Fibroblast of skin of left quadriceps (primary cell): Measurements from ENCODE around the gene CADPS2.

Experiments
- DNase-seq, 2 experiments: peaks; one replicate each; pipeline ENCODE4 v3.0.0-alpha.2; 2013; ENCODE audit warnings: low read depth in 2 of 2

CADPS2 gene

GRCh38 chr7:122528879-122529481 lies 357.3 kb downstream of the CADPS2 start:
- DNase-seq: peak; percentile 3 to 13

- no peak for DNase-seq
Observed at GRCh38 chr7:122525355-122525754, 360.9 kb downstream of the CADPS2 start.

- no peak for DNase-seq
Observed at GRCh38 chr7:122521767-122522166, 364.5 kb downstream of the CADPS2 start.

- no peak for DNase-seq
Observed at GRCh38 chr7:122520971-122521555, 365.2 kb downstream of the CADPS2 start.

GRCh38 chr7:122518488-122518887 lies 367.8 kb downstream of the CADPS2 start:
- DNase-seq: no peak

- DNase-seq: no peak
Observed at GRCh38 chr7:122517576-122517975, 368.7 kb downstream of the CADPS2 start.

GRCh38 chr7:122515404-122515803 lies 370.9 kb downstream of the CADPS2 start:
- no peak for DNase-seq

- DNase-seq: no peak
Observed at GRCh38 chr7:122511268-122511667, 375.0 kb downstream of the CADPS2 start.

- DNase-seq: no peak
Observed at GRCh38 chr7:122507591-122507990, 378.7 kb downstream of the CADPS2 start.

GRCh38 chr7:122492007-122492406 lies 394.3 kb downstream of the CADPS2 start:
- DNase-seq: no peak

- DNase-seq: no peak
Observed at GRCh38 chr7:122488241-122488640, 398.0 kb downstream of the CADPS2 start.

GRCh38 chr7:122487131-122487530 lies 399.1 kb downstream of the CADPS2 start:
- no peak for DNase-seq

GRCh38 chr7:122485856-122486255 lies 400.4 kb downstream of the CADPS2 start:
- DNase-seq: no peak

GRCh38 chr7:122482212-122482611 lies 404.0 kb downstream of the CADPS2 start:
- no peak for DNase-seq

- no peak for DNase-seq
Observed at GRCh38 chr7:122470859-122471258, 415.4 kb downstream of the CADPS2 start.

GRCh38 chr7:122468945-122469344 lies 417.3 kb downstream of the CADPS2 start:
- no peak for DNase-seq

- no peak for DNase-seq
Observed at GRCh38 chr7:122467661-122468449, 418.4 kb downstream of the CADPS2 start.

GRCh38 chr7:122465296-122465695 lies 421.0 kb downstream of the CADPS2 start:
- DNase-seq: no peak

GRCh38 chr7:122463631-122464030 lies 422.6 kb downstream of the CADPS2 start:
- no peak for DNase-seq

- DNase-seq: no peak
Observed at GRCh38 chr7:122460936-122461335, 425.3 kb downstream of the CADPS2 start.

- DNase-seq: no peak
Observed at GRCh38 chr7:122457969-122458368, 428.3 kb downstream of the CADPS2 start.

- no peak for DNase-seq
Observed at GRCh38 chr7:122457325-122457724, 428.9 kb downstream of the CADPS2 start.
